Epithelial cell of esophagus (primary cell): ENCODE data around the gene MMS22L.
A peak's percentile ranks its signal among the peaks of the same experiment; 100 is the strongest.

Source experiments
- DNase-seq: peaks from one replicate; pipeline ENCODE4 v3.0.0; 2010; ENCODE audit warnings: low read depth
- H3K4me3 ChIP-seq: 2 replicates; pipeline ENCODE4 v1.5.1; 2011; ENCODE audit warnings: mild to moderate bottlenecking, low read length, control low read depth
- CTCF ChIP-seq: IDR thresholded peaks from 2 replicates; pipeline ENCODE4 v1.5.1; 2011; ENCODE audit warnings: low read depth, mild to moderate bottlenecking, low read length, control low read depth, inconsistent platforms; ENCODE audit not compliant: insufficient read depth; ENCODE audit errors: missing control alignments

MMS22L gene

DNA sequence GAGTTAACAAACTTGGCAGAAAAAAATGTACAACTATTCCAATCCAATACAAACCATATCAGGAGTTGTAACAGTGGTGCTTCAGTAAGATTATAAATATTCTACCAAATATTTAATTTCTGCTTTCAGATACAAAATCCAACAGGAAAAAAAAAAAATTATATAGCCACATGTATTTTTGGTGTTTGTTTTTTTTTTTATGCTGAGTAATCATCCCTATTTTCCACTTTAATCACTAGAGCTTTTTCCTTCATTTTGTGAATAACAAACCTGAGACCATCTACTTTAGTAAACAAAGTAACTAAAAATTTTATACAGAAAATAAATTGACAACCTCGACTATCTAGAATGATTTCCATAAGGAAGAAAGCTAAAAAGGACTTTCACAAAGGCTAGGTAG lies 36.2 kb downstream of the MMS22L start:
- no peak overlapping the region for H3K4me3 ChIP-seq
- no peak for TF ChIP-seq CTCF
- DNase-seq: no peak

DNA sequence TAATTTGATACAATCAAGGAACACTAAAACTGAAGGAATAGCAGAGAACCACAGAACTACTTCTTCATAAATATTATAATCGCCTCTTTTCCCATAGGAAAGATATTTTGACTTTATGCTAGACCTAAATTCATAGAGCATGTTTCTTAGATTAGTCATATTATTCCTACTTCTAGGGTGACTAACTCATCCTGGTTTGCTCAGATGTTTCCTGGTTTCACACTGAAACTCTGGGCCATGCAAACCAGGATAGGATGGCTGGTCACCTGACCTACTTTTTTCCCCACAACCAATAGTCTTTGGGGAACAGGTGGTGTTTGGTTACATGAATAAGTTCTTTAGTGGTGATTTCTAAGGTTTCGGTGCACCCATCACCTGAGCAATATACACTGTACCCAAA lies 42.8 kb downstream of the MMS22L start:
- DNase-seq: peak; percentile 74
- no peak for TF ChIP-seq CTCF
- no peak overlapping the region for H3K4me3 ChIP-seq

DNA sequence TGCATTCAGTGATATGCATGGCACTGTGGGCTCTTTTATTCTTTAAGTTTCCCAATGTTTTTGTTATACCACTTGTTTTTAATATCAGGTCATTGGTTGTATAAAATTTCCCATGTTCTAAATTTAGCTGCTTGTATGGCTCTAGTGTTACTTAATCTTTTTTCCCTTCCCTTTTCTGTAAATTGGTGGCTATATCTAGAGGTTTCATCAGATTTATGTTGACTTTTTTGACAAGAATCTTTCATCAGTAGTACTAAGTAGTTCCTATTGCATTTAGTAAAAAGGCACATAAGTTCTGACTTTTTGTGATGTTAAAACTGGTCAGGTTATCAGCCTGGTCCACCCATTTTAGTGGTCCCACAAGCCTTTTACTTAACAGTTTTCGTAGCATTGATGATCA lies 51.1 kb downstream of the MMS22L start:
- DNase-seq: no peak
- H3K4me3 ChIP-seq: no peak overlapping the region
- no peak for TF ChIP-seq CTCF

DNA sequence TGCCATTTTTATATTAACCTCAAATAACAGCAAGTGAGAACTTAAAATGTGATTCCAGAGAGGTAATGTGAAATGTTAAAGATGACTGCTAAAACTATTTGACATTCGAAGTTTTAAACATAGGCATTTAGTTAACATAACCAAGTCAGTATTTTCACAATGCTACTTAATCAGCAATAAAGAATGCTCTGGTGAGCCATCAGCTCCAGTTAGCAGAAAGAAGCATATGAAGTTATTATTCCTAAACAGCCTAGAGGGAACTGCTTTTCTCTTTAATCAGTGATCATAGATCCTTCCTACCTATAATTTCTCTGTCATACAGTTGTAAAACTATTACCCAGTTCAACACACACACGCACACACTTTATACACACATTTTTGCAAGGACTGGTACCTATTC lies 60.1 kb downstream of the MMS22L start:
- TF ChIP-seq CTCF: no peak
- H3K4me3 ChIP-seq: no peak overlapping the region
- peak; percentile 6 for DNase-seq

GRCh38 chr6:97218912-97219311 lies 64.1 kb downstream of the MMS22L start:
- no peak for DNase-seq
- no peak for TF ChIP-seq CTCF
- no peak overlapping the region for H3K4me3 ChIP-seq

- H3K4me3 ChIP-seq: no peak overlapping the region
- peak; percentile 63 for TF ChIP-seq CTCF
- DNase-seq: peak; percentile 62
Observed at GRCh38 chr6:97215157-97215769, 67.8 kb downstream of the MMS22L start.

DNA sequence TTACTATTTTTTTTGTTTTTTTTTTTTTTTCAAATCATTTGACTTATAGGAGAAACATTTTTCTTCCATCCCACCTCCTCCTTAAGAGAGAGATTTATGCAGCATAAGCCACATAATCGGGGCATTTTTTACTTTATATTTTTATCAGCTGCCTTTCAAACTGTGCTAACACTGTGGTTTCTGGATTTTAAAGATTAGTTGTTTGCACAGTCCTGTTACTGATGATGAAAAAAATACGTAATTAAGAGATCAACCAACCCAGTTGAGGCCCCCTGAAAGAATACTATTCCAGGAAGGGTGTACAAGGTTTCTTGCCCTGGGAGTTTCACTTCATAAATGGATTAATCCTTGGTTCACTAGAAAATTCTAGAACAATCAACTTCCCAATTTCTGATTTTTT lies 68.3 kb downstream of the MMS22L start:
- H3K4me3 ChIP-seq: no peak overlapping the region
- DNase-seq: no peak

More for the DNA sequence above, 68.3 kb downstream of the MMS22L start:
- no peak for TF ChIP-seq CTCF
